ENCODE data around the gene SLC25A14.
"Not testable (repeated sequence)": the region's sequence is repeated elsewhere in the genome, so short reads cannot be mapped to it uniquely, and the experiment has no call there.

Gene SLC25A14

DNA sequence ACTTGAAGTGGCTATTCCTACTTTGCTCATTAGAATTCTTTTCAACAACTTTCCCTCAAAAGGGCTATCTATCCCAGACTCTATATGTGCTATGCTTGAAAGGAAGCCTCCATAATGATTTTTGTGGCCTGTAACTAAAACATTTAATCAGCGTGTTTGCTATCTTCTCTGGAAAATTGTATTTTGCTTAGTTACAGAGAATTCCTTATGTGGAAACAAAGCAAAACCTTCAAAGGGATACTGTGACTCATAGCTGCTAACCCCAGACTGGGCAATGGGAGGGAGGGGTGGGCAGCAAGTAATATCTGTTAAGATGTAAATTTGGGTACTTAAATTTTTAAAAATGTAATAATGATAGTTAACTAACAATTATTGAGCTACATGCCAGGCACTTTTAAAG lies 3.7 kb downstream of the SLC25A14 start:
- H2AFZ ChIP-seq (ENCODE audit: insufficient read depth, low read length, poor library complexity): no peak overlapping the region
- no peaks in the 10 kb centered on the region for H3K4me1 ChIP-seq (ENCODE audit: control insufficient read depth in 1 of 2, insufficient read depth in 2 of 2, low read length in 2 of 2)
- DNase-seq: no peak
- no peak overlapping the region for H2BK120ac ChIP-seq (ENCODE audit: insufficient read depth, low read length, poor library complexity)
- H3K14ac ChIP-seq (ENCODE audit: low read length): no peak overlapping the region
- peaks cover 3% of the 10 kb centered on the region for H3K79me2 ChIP-seq (ENCODE audit: control insufficient read depth, insufficient read depth, low read length, poor library complexity)
- H3K79me1 ChIP-seq (ENCODE audit: low read length): peaks cover 5% of the 10 kb centered on the region
- H3K4ac ChIP-seq (ENCODE audit: low read depth, low read length): no peak overlapping the region
- no peak overlapping the region for H4K91ac ChIP-seq (ENCODE audit: low read depth, low read length)
- no peak overlapping the region for H4K8ac ChIP-seq (ENCODE audit: low read depth, low read length)
- no peak overlapping the region for H3K27ac ChIP-seq (ENCODE audit: low read depth, low read length)
- H3K9ac ChIP-seq (ENCODE audit: low read length): no peak overlapping the region
- WGBS (ENCODE audit: extremely low coverage, insufficient coverage, insufficient read length): no CpG with 5 or more reads among the region's 1 CpG
- H3K4me2 ChIP-seq (ENCODE audit: low read length): no peak overlapping the region
- H3K4me3 ChIP-seq (ENCODE audit: low read depth, low read length): no peak overlapping the region
- H2BK5ac ChIP-seq (ENCODE audit: low read depth, low read length, poor library complexity): no peak overlapping the region
- no peak overlapping the region for H3K23ac ChIP-seq (ENCODE audit: low read length)
- no peak overlapping the region for H2BK12ac ChIP-seq (ENCODE audit: low read length)
- H2AK5ac ChIP-seq (ENCODE audit: low read length): no peak overlapping the region
- H3K9me3 ChIP-seq (ENCODE audit: insufficient read depth, low read depth, low read length): no peaks in the 10 kb centered on the region
- no peaks in the 10 kb centered on the region for H3K36me3 ChIP-seq (ENCODE audit: control insufficient read depth in 1 of 2, insufficient read depth in 2 of 2, low read length in 2 of 2)
- H3K18ac ChIP-seq (ENCODE audit: low read length): no peak overlapping the region
- H4K12ac ChIP-seq (ENCODE audit: low read depth, low read length): no peak overlapping the region
- H3K27me3 ChIP-seq (ENCODE audit: insufficient read depth, low read length): no peaks in the 10 kb centered on the region

DNA sequence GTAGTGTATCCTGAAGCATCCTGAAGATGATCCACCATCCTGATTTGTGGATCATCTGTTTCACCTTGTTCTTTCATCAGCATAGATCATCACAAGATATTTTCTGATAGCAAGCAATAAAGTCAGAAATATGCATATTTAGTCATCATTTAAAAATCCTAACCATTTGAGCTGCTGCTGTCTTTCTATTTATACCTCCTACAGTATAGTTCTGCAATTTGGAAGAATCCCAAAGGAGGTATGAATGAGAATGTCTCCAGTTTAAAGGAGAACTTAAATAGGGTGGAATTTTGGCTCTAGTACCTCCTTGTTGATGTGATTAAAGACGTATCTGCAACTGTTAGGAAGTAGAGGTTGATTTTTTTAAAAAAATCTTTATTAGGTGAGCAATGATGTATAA lies 7.6 kb downstream of the SLC25A14 start:
- Histone ChIP-seq H3K79me1 (ENCODE audit: low read length) (no peaks in the 10 kb centered on the region), H2AFZ (ENCODE audit: insufficient read depth, low read length, poor library complexity) (no peak overlapping the region), H3K9ac (ENCODE audit: low read length) (no peak overlapping the region), H3K27me3 (ENCODE audit: insufficient read depth, low read length) (no peaks in the 10 kb centered on the region), H3K18ac (ENCODE audit: low read length) (no peak overlapping the region), H4K12ac (ENCODE audit: low read depth, low read length) (no peak overlapping the region), H3K9me3 (ENCODE audit: insufficient read depth, low read depth, low read length) (no peaks in the 10 kb centered on the region), H2AK5ac (ENCODE audit: low read length) (no peak overlapping the region), H2BK5ac (ENCODE audit: low read depth, low read length, poor library complexity) (no peak overlapping the region), H3K4me2 (ENCODE audit: low read length) (no peak overlapping the region), H3K14ac (ENCODE audit: low read length) (no peak overlapping the region), H3K23ac (ENCODE audit: low read length) (no peak overlapping the region), H3K4ac (ENCODE audit: low read depth, low read length) (no peak overlapping the region), H3K4me1 (ENCODE audit: control insufficient read depth in 1 of 2, insufficient read depth in 2 of 2, low read length in 2 of 2) (no peaks in the 10 kb centered on the region), H4K8ac (ENCODE audit: low read depth, low read length) (no peak overlapping the region), H3K4me3 (ENCODE audit: low read depth, low read length) (no peak overlapping the region), H2BK12ac (ENCODE audit: low read length) (no peak overlapping the region), H4K91ac (ENCODE audit: low read depth, low read length) (no peak overlapping the region), H3K27ac (ENCODE audit: low read depth, low read length) (no peak overlapping the region), H2BK120ac (ENCODE audit: insufficient read depth, low read length, poor library complexity) (no peak overlapping the region), H3K79me2 (ENCODE audit: control insufficient read depth, insufficient read depth, low read length, poor library complexity) (no peaks in the 10 kb centered on the region), H3K36me3 (ENCODE audit: control insufficient read depth in 1 of 2, insufficient read depth in 2 of 2, low read length in 2 of 2) (no peaks in the 10 kb centered on the region)
- peak in 1 of 2 donors; percentile 6 for DNase-seq
- no CpG with 5 or more reads among the region's 1 CpG for WGBS (ENCODE audit: extremely low coverage, insufficient coverage, insufficient read length)

DNA sequence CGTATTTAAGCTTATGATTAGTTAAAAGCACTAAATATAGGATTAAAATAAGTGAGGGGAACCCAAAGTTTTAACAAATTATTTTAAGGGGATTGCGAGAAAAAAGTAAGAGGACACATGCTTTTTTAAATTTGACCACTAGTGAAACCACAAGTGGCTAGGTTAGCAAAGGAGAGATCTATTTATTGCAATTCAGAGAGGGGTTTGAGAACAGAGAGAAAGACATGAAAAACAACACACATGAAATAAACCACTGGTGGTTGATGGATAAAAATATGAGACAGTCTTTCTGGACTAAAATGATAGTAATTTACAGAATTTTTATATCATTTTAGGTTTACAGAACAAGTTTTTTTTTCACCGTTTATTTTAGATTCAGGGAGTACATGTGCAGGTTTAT lies 11.8 kb downstream of the SLC25A14 start:
- Histone ChIP-seq H3K79me2 (ENCODE audit: control insufficient read depth, insufficient read depth, low read length, poor library complexity) (no peaks in the 10 kb centered on the region), H3K9me3 (ENCODE audit: insufficient read depth, low read depth, low read length) (no peaks in the 10 kb centered on the region), H4K8ac (ENCODE audit: low read depth, low read length) (no peak overlapping the region), H4K91ac (ENCODE audit: low read depth, low read length) (no peak overlapping the region), H3K4me3 (ENCODE audit: low read depth, low read length) (no peak overlapping the region), H2AK5ac (ENCODE audit: low read length) (no peak overlapping the region), H2BK5ac (ENCODE audit: low read depth, low read length, poor library complexity) (no peak overlapping the region), H3K27ac (ENCODE audit: low read depth, low read length) (no peak overlapping the region), H3K4ac (ENCODE audit: low read depth, low read length) (no peak overlapping the region), H2AFZ (ENCODE audit: insufficient read depth, low read length, poor library complexity) (no peak overlapping the region), H3K79me1 (ENCODE audit: low read length) (no peaks in the 10 kb centered on the region), H3K14ac (ENCODE audit: low read length) (no peak overlapping the region), H3K36me3 (ENCODE audit: control insufficient read depth in 1 of 2, insufficient read depth in 2 of 2, low read length in 2 of 2) (no peaks in the 10 kb centered on the region), H2BK120ac (ENCODE audit: insufficient read depth, low read length, poor library complexity) (no peak overlapping the region), H3K9ac (ENCODE audit: low read length) (no peak overlapping the region), H3K27me3 (ENCODE audit: insufficient read depth, low read length) (no peaks in the 10 kb centered on the region), H3K4me1 (ENCODE audit: control insufficient read depth in 1 of 2, insufficient read depth in 2 of 2, low read length in 2 of 2) (no peaks in the 10 kb centered on the region), H3K18ac (ENCODE audit: low read length) (no peak overlapping the region), H3K23ac (ENCODE audit: low read length) (no peak overlapping the region), H4K12ac (ENCODE audit: low read depth, low read length) (no peak overlapping the region), H3K4me2 (ENCODE audit: low read length) (no peak overlapping the region), H2BK12ac (ENCODE audit: low read length) (no peak overlapping the region)
- DNase-seq: no peak
- WGBS (ENCODE audit: extremely low coverage, insufficient coverage, insufficient read length): no CpG with 5 or more reads among the region's 3 CpGs

DNA sequence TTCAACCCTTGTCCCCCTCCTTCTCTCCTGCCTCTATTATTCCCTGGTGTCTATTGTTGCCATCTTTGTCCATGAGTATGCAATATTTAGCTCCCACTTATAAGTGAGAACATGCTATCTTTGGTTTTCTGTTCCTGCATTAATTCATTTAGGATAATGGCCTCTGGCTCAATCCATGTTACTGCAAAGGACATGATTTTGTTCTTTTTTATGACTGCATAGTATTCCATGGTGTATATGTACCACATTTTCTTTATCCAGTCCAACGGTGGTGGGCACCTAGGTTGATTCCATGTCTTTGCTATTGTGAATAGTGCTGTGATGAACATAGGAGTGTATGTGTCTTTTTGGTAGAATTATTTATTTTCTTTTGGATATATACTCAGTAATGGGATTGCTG lies 12.3 kb downstream of the SLC25A14 start:
- H3K27ac ChIP-seq (ENCODE audit: low read depth, low read length); H3K9ac ChIP-seq (ENCODE audit: low read length); H2BK5ac ChIP-seq (ENCODE audit: low read depth, low read length, poor library complexity); H4K8ac ChIP-seq (ENCODE audit: low read depth, low read length); DNase-seq; H3K9me3 ChIP-seq (ENCODE audit: insufficient read depth, low read depth, low read length); H3K4ac ChIP-seq (ENCODE audit: low read depth, low read length); H3K79me2 ChIP-seq (ENCODE audit: control insufficient read depth, insufficient read depth, low read length, poor library complexity); H3K18ac ChIP-seq (ENCODE audit: low read length); H2AK5ac ChIP-seq (ENCODE audit: low read length); H3K36me3 ChIP-seq (ENCODE audit: control insufficient read depth in 1 of 2, insufficient read depth in 2 of 2, low read length in 2 of 2); H3K4me3 ChIP-seq (ENCODE audit: low read depth, low read length); H3K23ac ChIP-seq (ENCODE audit: low read length); H3K4me2 ChIP-seq (ENCODE audit: low read length); H3K14ac ChIP-seq (ENCODE audit: low read length); H2BK12ac ChIP-seq (ENCODE audit: low read length); H4K91ac ChIP-seq (ENCODE audit: low read depth, low read length); H3K4me1 ChIP-seq (ENCODE audit: control insufficient read depth in 1 of 2, insufficient read depth in 2 of 2, low read length in 2 of 2); H2BK120ac ChIP-seq (ENCODE audit: insufficient read depth, low read length, poor library complexity); H3K79me1 ChIP-seq (ENCODE audit: low read length); H2AFZ ChIP-seq (ENCODE audit: insufficient read depth, low read length, poor library complexity); H4K12ac ChIP-seq (ENCODE audit: low read depth, low read length); H3K27me3 ChIP-seq (ENCODE audit: insufficient read depth, low read length): not testable (repeated sequence)
- WGBS (ENCODE audit: extremely low coverage, insufficient coverage, insufficient read length): no CpG with 5 or more reads among the region's 1 CpG

DNA sequence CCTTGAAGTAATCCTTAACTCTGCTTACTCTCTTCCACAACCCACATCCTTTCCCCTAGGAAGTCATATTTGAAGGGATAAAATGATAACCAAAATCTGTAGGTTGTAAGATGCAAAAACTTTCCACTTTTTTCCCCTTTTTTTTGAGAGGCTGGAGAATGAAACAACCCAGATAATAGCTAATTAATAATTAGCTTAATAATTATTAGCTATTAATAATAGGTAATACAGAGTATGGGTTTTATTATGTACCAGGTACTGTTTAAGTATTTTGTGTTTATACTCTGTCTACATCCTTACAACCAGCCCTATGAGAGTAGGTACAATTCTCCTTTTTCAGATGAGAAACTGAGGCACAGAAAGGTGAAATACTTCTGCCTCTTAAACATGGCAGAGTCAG lies 36.4 kb downstream of the SLC25A14 start:
- Histone ChIP-seq H3K79me1 (ENCODE audit: low read length) (no peaks in the 10 kb centered on the region), H4K8ac (ENCODE audit: low read depth, low read length) (no peak overlapping the region), H2AK5ac (ENCODE audit: low read length) (no peak overlapping the region)

More for the DNA sequence above, 36.4 kb downstream of the SLC25A14 start:
- Histone ChIP-seq H4K12ac (ENCODE audit: low read depth, low read length) (no peak overlapping the region), H3K9ac (ENCODE audit: low read length) (no peak overlapping the region), H3K18ac (ENCODE audit: low read length) (no peak overlapping the region), H2AFZ (ENCODE audit: insufficient read depth, low read length, poor library complexity) (no peak overlapping the region), H3K79me2 (ENCODE audit: control insufficient read depth, insufficient read depth, low read length, poor library complexity) (no peaks in the 10 kb centered on the region), H2BK12ac (ENCODE audit: low read length) (no peak overlapping the region), H2BK5ac (ENCODE audit: low read depth, low read length, poor library complexity) (no peak overlapping the region), H3K4me1 (ENCODE audit: control insufficient read depth in 1 of 2, insufficient read depth in 2 of 2, low read length in 2 of 2) (no peaks in the 10 kb centered on the region), H3K4me3 (ENCODE audit: low read depth, low read length) (no peak overlapping the region), H3K9me3 (ENCODE audit: insufficient read depth, low read depth, low read length) (no peaks in the 10 kb centered on the region), H3K4me2 (ENCODE audit: low read length) (no peak overlapping the region), H2BK120ac (ENCODE audit: insufficient read depth, low read length, poor library complexity) (no peak overlapping the region), H3K14ac (ENCODE audit: low read length) (no peak overlapping the region), H3K4ac (ENCODE audit: low read depth, low read length) (no peak overlapping the region), H4K91ac (ENCODE audit: low read depth, low read length) (no peak overlapping the region), H3K27ac (ENCODE audit: low read depth, low read length) (no peak overlapping the region), H3K36me3 (ENCODE audit: control insufficient read depth in 1 of 2, insufficient read depth in 2 of 2, low read length in 2 of 2) (no peaks in the 10 kb centered on the region), H3K23ac (ENCODE audit: low read length) (no peak overlapping the region), H3K27me3 (ENCODE audit: insufficient read depth, low read length) (no peaks in the 10 kb centered on the region)
- no peak for DNase-seq

Data from trophoblast cell (in vitro differentiated cells and primary cell).